Endodermal cell (in vitro differentiated cells): ENCODE data around the gene ZBTB8A. TPM values are rescaled to one million over a fixed set of nuclear protein-coding genes. Genes with fewer than 3 reads are reported as not detected.

ENCODE experiments used
- DNase-seq: peaks from one replicate; pipeline ENCODE4 v3.0.0-alpha.2; 2017
- H3K27ac ChIP-seq: 2 replicates; pipeline ENCODE4 v1.5.1; 2013; ENCODE audit warnings: mild to moderate bottlenecking, low read depth, low read length, moderate library complexity
- H3K27me3 ChIP-seq: 2 replicates; pipeline ENCODE4 v1.6.1; 2013; ENCODE audit warnings: mild to moderate bottlenecking, low read length, moderate library complexity; ENCODE audit not compliant: insufficient read depth, control insufficient read depth, poor library complexity, severe bottlenecking
- H3K36me3 ChIP-seq: 2 replicates; pipeline ENCODE4 v1.7.0; 2013; ENCODE audit warnings: mild to moderate bottlenecking, low read length, moderate library complexity; ENCODE audit not compliant: control insufficient read depth, insufficient read depth
- H3K4me1 ChIP-seq: one replicate; pipeline ENCODE4 v1.7.0; 2013; ENCODE audit warnings: low read length; ENCODE audit not compliant: control insufficient read depth, insufficient read depth
- H3K4me3 ChIP-seq: 2 replicates; pipeline ENCODE4 v1.5.1; 2013; ENCODE audit warnings: mild to moderate bottlenecking, low read length, moderate library complexity
- H3K9ac ChIP-seq: 2 replicates; pipeline ENCODE4 v1.6.1; 2013; ENCODE audit warnings: mild to moderate bottlenecking, low read length, moderate library complexity; ENCODE audit not compliant: poor library complexity, severe bottlenecking; ENCODE audit errors: extremely low read depth
- H3K9me3 ChIP-seq: 2 replicates; pipeline ENCODE4 v1.6.1; 2013; ENCODE audit warnings: mild to moderate bottlenecking, low read length, moderate library complexity; ENCODE audit not compliant: control insufficient read depth
- H3K27ac Mint-ChIP-seq: 2 replicates; pipeline ENCODE4 v1.8.0; 2020; ENCODE audit warnings: mixed read lengths
- H3K27me3 Mint-ChIP-seq: 2 replicates; pipeline ENCODE4 v1.8.0; 2021; ENCODE audit warnings: mild to moderate bottlenecking, mixed read lengths; ENCODE audit not compliant: insufficient read depth
- H3K36me3 Mint-ChIP-seq: 2 replicates; pipeline ENCODE4 v1.8.0; 2020; ENCODE audit warnings: low read depth, mixed read lengths
- H3K4me1 Mint-ChIP-seq: 2 replicates; pipeline ENCODE4 v1.8.0; 2020; ENCODE audit warnings: mixed read lengths
- H3K4me3 Mint-ChIP-seq: 2 replicates; pipeline ENCODE4 v1.8.0; 2020; ENCODE audit warnings: mild to moderate bottlenecking, moderate library complexity, mixed read lengths
- H3K9me3 Mint-ChIP-seq: 2 replicates; pipeline ENCODE4 v1.8.0; 2020; ENCODE audit warnings: mild to moderate bottlenecking, mixed read lengths
- WGBS, 2 experiments: methylation state at CpG; one replicate each; pipeline versions ENCODE4 v1.1.5 to v1.1.7; 2013; ENCODE audit warnings: missing lambda C conversion rate in 2 of 2, mixed read lengths in 1 of 2; ENCODE audit not compliant: insufficient coverage in 1 of 2, insufficient read length in 1 of 2; 5-methylcytosine and 5-hydroxymethylcytosine counted together
- long read RNA-seq, 4 experiments: library from polyadenylated mRNA in 2 of 4; library from RNA in 1 of 4; library from capped mRNA in 1 of 4; stranded (forward) in 3 of 4; unstranded in 1 of 4; transcript quantifications; one replicate each; pipeline ENCODE4 v2.0.0, GENCODE V29; 2020 to 2021; ENCODE audit warnings: inconsistent platforms in 1 of 4
- polyA plus RNA-seq, 2 experiments: library from polyadenylated mRNA; stranded (reverse); fragments of 50-300 nt; gene quantifications; one replicate each; pipeline ENCODE4 v1.2.3, GENCODE V29; 2013
- total RNA-seq, 2 donors: library from RNA; stranded (reverse); fragmentation: NEBNext Ultra II Directional in 1 of 2; extraction: Animal tissue kit (Norgen Biotek cat#: 25700) in 1 of 2; gene quantifications; 2 replicates in 1 of 2; 3 replicates in 1 of 2; pipeline ENCODE4 v1.2.1, GENCODE V29; 2021
- TF ChIP-seq, protein P1 (sequence below): fragments of 200-600 bp; sonication (generic); conservative IDR thresholded peaks from 2 replicates; pipeline ENCODE4 v1.5.0; 2021; ENCODE audit warnings: antibody characterized with exemption, mild to moderate bottlenecking

The ZBTB8A gene
- 10 to 100 TPM; 22.6 to 25.3 TPM for total RNA-seq
- 13.4 TPM for polyA plus RNA-seq (2013, experiment 1 of 2)
- 15.3 TPM for polyA plus RNA-seq (2013, experiment 2 of 2)
- long read RNA-seq, experiment 1, partial matches to known transcripts: 0 of 7 reads
- long read RNA-seq, experiment 1, other reads (novel, unspliced or antisense): 6 of 7 reads
- long read RNA-seq, experiment 2, full-length matches to known transcripts: 9 of 21 reads
- long read RNA-seq, experiment 2, partial matches to known transcripts: 6 of 21 reads
- long read RNA-seq, experiment 2, other reads (novel, unspliced or antisense): 6 of 21 reads
- long read RNA-seq, experiment 3, full-length matches to known transcripts: 89 of 133 reads
- long read RNA-seq, experiment 3, partial matches to known transcripts: 5 of 133 reads
- long read RNA-seq, experiment 3, other reads (novel, unspliced or antisense): 39 of 133 reads
- long read RNA-seq, experiment 4, full-length matches to known transcripts: 1 of 4 reads
- long read RNA-seq, experiment 4, partial matches to known transcripts: 1 of 4 reads
- long read RNA-seq, experiment 4, other reads (novel, unspliced or antisense): 2 of 4 reads

- TF ChIP-seq, protein P1, sequence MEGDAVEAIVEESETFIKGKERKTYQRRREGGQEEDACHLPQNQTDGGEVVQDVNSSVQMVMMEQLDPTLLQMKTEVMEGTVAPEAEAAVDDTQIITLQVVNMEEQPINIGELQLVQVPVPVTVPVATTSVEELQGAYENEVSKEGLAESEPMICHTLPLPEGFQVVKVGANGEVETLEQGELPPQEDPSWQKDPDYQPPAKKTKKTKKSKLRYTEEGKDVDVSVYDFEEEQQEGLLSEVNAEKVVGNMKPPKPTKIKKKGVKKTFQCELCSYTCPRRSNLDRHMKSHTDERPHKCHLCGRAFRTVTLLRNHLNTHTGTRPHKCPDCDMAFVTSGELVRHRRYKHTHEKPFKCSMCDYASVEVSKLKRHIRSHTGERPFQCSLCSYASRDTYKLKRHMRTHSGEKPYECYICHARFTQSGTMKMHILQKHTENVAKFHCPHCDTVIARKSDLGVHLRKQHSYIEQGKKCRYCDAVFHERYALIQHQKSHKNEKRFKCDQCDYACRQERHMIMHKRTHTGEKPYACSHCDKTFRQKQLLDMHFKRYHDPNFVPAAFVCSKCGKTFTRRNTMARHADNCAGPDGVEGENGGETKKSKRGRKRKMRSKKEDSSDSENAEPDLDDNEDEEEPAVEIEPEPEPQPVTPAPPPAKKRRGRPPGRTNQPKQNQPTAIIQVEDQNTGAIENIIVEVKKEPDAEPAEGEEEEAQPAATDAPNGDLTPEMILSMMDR: peak; percentile 13
- Mint-ChIP-seq H3K4me3 (peak within 1 kb of the TSS; percentile 84), H3K9me3 (no peaks in the 10 kb centered on the region), H3K27ac (peak within 1 kb of the TSS; percentile 97), H3K27me3 (peaks cover 2% of the 10 kb centered on the region), H3K4me1 (peaks cover 21% of the 10 kb centered on the region), H3K36me3 (peaks cover 18% of the 10 kb centered on the region)
- no peaks in the 10 kb centered on the region for H3K9me3 ChIP-seq
- H3K9ac ChIP-seq: peak within 1 kb of the TSS; percentile 69
- no peak within 1 kb of the TSS for H3K27ac ChIP-seq
- H3K27me3 ChIP-seq: no peaks in the 10 kb centered on the region
- peak within 1 kb of the TSS; percentile 91 for H3K4me3 ChIP-seq
- H3K36me3 ChIP-seq: peaks cover 7% of the 10 kb centered on the region
- peaks cover 6% of the 10 kb centered on the region for H3K4me1 ChIP-seq
- 3 to 4% methylated on average over 15 to 33 of the region's 33 CpGs for WGBS, 2 experiments
- peak; percentile 80 for DNase-seq
Observed at GRCh38 chr1:32538887-32539583, at the start of gene ZBTB8A. Gene ZBTB8A, plus strand, starts transcription at chr1:32539427. Its CDS starts 53,505 bp downstream, at chr1:32592932.

GRCh38 chr1:32489774-32490454 lies 49.3 kb upstream of the ZBTB8A start:
- Histone ChIP-seq H3K9me3 (no peaks in the 10 kb centered on the region), H3K27ac (no peak overlapping the region), H3K4me1 (no peaks in the 10 kb centered on the region), H3K36me3 (peaks cover 10% of the 10 kb centered on the region), H3K27me3 (no peaks in the 10 kb centered on the region), H3K9ac (no peak overlapping the region), H3K4me3 (no peak overlapping the region)
- no peaks in the 10 kb centered on the region for H3K27me3 Mint-ChIP-seq
- WGBS, 2 experiments: 92 to 100% methylated on average over 3 of the region's 3 CpGs
- peaks cover 7% of the 10 kb centered on the region for H3K4me1 Mint-ChIP-seq
- DNase-seq: no peak
- H3K36me3 Mint-ChIP-seq: peaks cover 21% of the 10 kb centered on the region
- no peaks in the 10 kb centered on the region for H3K9me3 Mint-ChIP-seq
- peak overlapping the region; percentile 28 for H3K27ac Mint-ChIP-seq
- TF ChIP-seq, protein P1: no peak
- no peak overlapping the region for H3K4me3 Mint-ChIP-seq

DNA sequence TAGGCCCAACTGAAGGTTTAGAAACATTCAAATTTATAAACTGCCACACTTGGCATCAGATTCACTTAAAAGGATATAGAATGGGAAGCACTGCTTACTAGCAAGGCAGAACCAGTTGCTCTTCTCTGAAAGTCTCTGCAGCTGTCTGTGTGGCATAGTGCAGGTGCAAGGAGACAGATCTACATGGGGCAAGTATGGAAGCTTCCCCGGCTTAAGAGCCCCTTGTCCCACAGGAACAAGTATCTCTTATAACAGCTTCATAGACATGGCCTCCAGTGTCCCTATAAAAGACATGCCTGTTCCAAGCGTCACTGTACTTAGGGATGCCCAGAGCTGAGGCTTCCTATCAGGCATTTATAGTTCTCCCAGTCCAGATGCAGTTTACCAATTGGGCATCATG lies 47.8 kb upstream of the ZBTB8A start:
- Histone ChIP-seq H3K27me3 (no peaks in the 10 kb centered on the region), H3K9ac (no peak overlapping the region), H3K27ac (no peak overlapping the region), H3K4me1 (no peaks in the 10 kb centered on the region), H3K9me3 (no peaks in the 10 kb centered on the region), H3K4me3 (no peak overlapping the region), H3K36me3 (peaks cover 5% of the 10 kb centered on the region)
- no peak for DNase-seq
- TF ChIP-seq, protein P1: no peak
- Mint-ChIP-seq H3K4me3 (no peak overlapping the region), H3K27me3 (no peaks in the 10 kb centered on the region), H3K27ac (no peak overlapping the region), H3K4me1 (peaks cover 7% of the 10 kb centered on the region), H3K9me3 (no peaks in the 10 kb centered on the region), H3K36me3 (peaks cover 13% of the 10 kb centered on the region)
- WGBS, 2 experiments: 92 to 100% methylated on average over 2 of the region's 2 CpGs
